Ishikawa (cell line): ENCODE data around the gene NDUFAF4.

Source experiments
- CEBPB ChIP-seq: IDR thresholded peaks from 2 replicates; pipeline ENCODE4 v1.6.1; 2012
- CREB1 ChIP-seq: IDR thresholded peaks from 2 replicates; pipeline ENCODE4 v1.6.1; 2012; ENCODE audit warnings: low read depth
- EGR1 ChIP-seq: IDR thresholded peaks from 2 replicates; pipeline ENCODE4 v1.6.1; 2012
- EP300 ChIP-seq: IDR thresholded peaks from 2 replicates; pipeline ENCODE4 v1.6.1; 2012; ENCODE audit warnings: borderline replicate concordance
- FOXM1 ChIP-seq: IDR thresholded peaks from 2 replicates; pipeline ENCODE4 v1.6.1; 2012; ENCODE audit warnings: low read depth, borderline replicate concordance
- MAX ChIP-seq: IDR thresholded peaks from 2 replicates; pipeline ENCODE4 v1.6.1; 2012
- NFIC ChIP-seq: IDR thresholded peaks from 2 replicates; pipeline ENCODE4 v1.6.1; 2012
- RAD21 ChIP-seq: IDR thresholded peaks from 2 replicates; pipeline ENCODE4 v1.6.1; 2012; ENCODE audit warnings: low read depth
- REST ChIP-seq: IDR thresholded peaks from 2 replicates; pipeline ENCODE4 v1.6.1; 2012; ENCODE audit warnings: low read depth, mild to moderate bottlenecking
- TAF1 ChIP-seq: IDR thresholded peaks from 2 replicates; pipeline ENCODE4 v1.6.1; 2012; ENCODE audit warnings: low read depth, mild to moderate bottlenecking
- TCF12 ChIP-seq: IDR thresholded peaks from 2 replicates; pipeline ENCODE4 v1.6.1; 2012; ENCODE audit warnings: low read depth
- TEAD4 ChIP-seq: IDR thresholded peaks from 2 replicates; pipeline ENCODE4 v1.6.1; 2012
- USF1 ChIP-seq: IDR thresholded peaks from 2 replicates; pipeline ENCODE4 v1.6.1; 2012
- YY1 ChIP-seq: IDR thresholded peaks from 2 replicates; pipeline ENCODE4 v1.6.1; 2012; ENCODE audit warnings: low read depth
- ZBTB7A ChIP-seq: IDR thresholded peaks from 2 replicates; pipeline ENCODE4 v1.6.1; 2012; ENCODE audit warnings: low read depth

NDUFAF4 gene

GRCh38 chr6:96909811-96910210 is 12.1 kb upstream of the NDUFAF4 start:
- no peak for TF ChIP-seq TCF12

GRCh38 chr6:96907498-96907897 is 9.8 kb upstream of the NDUFAF4 start:
- TF ChIP-seq TAF1 (no peak), USF1 (no peak), EGR1 (no peak), RAD21 (no peak), YY1 (no peak), CREB1 (no peak), TEAD4 (no peak), EP300 (no peak), MAX (no peak), FOXM1 (no peak), NFIC (no peak), REST (no peak), TCF12 (no peak), ZBTB7A (no peak), CEBPB (no peak)

- TF ChIP-seq EGR1 (no peak), MAX (no peak), REST (no peak), YY1 (no peak), CEBPB (no peak), RAD21 (no peak), TCF12 (no peak), TAF1 (no peak)
Observed at GRCh38 chr6:96900873-96901272, 3.2 kb upstream of the NDUFAF4 start.

- TF ChIP-seq CEBPB, result no peak
- no peak for TF ChIP-seq TAF1
- no peak for TF ChIP-seq USF1
- TF ChIP-seq RAD21, result no peak
- no peak for TF ChIP-seq TEAD4
- no peak for TF ChIP-seq REST
- TF ChIP-seq CREB1, result no peak
- no peak for TF ChIP-seq YY1
- TF ChIP-seq MAX, result no peak
- no peak for TF ChIP-seq FOXM1
- TF ChIP-seq ZBTB7A, result no peak
- no peak for TF ChIP-seq TCF12
- TF ChIP-seq NFIC, result no peak
- no peak for TF ChIP-seq EP300
- no peak for TF ChIP-seq EGR1
Observed at GRCh38 chr6:96899451-96899998, 1.8 kb upstream of the NDUFAF4 start.

- TF ChIP-seq RAD21 (peak; percentile 57), EP300 (no peak), YY1 (no peak), USF1 (no peak), TEAD4 (no peak), TAF1 (no peak)
Observed at GRCh38 chr6:96899019-96899418, 1.3 kb upstream of the NDUFAF4 start.
